NB4 (cell line): ENCODE measurements around the gene CD47.

ENCODE experiments used
- DNase-seq: peaks from one replicate; pipeline ENCODE4 v3.0.0; 2010; ENCODE audit warnings: low read depth
- H3K4me3 ChIP-seq: one replicate; pipeline ENCODE4 v1.5.1; 2011; ENCODE audit warnings: mild to moderate bottlenecking, low read depth, low read length, moderate library complexity
- MAX ChIP-seq: IDR thresholded peaks from 2 replicates; pipeline ENCODE4 v1.6.1; 2011; ENCODE audit warnings: low read depth, low read length
- MYC ChIP-seq: IDR thresholded peaks from 2 replicates; pipeline ENCODE4 v1.6.1; 2011; ENCODE audit warnings: low read depth, low read length
- POLR2A ChIP-seq: IDR thresholded peaks from 2 replicates; pipeline ENCODE4 v1.6.1; 2011; ENCODE audit warnings: mild to moderate bottlenecking; ENCODE audit not compliant: insufficient read length; ENCODE audit errors: extremely low read depth
- TF ChIP-seq, protein P1 (sequence below): IDR thresholded peaks from one replicate; pipeline ENCODE4 v1.5.1; 2012; ENCODE audit warnings: low read depth, low read length

Gene CD47

DNA sequence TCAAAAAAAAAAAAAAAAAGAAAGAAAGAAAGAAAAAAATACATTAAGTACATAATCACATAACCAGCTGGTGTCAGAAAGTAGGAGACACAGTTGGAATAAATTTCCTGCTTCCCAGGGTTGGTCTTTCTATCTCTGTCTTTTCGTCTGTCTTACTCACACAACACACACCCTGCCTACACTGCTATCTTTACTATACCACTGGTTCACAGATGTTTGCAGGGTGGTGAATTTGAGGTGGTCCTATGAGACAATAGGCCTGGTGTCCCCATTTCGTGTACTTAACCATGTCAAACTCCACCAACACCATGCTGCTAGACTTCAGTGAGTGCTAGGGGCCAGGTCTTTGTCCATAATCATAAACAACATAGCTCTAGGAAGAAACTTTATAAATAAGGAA lies 17.6 kb upstream of the CD47 start:
- H3K4me3 ChIP-seq, result no peak overlapping the region
- DNase-seq, result no peak
- TF ChIP-seq POLR2A (no peak), MAX (no peak), MYC (no peak)
- TF ChIP-seq, protein P1, sequence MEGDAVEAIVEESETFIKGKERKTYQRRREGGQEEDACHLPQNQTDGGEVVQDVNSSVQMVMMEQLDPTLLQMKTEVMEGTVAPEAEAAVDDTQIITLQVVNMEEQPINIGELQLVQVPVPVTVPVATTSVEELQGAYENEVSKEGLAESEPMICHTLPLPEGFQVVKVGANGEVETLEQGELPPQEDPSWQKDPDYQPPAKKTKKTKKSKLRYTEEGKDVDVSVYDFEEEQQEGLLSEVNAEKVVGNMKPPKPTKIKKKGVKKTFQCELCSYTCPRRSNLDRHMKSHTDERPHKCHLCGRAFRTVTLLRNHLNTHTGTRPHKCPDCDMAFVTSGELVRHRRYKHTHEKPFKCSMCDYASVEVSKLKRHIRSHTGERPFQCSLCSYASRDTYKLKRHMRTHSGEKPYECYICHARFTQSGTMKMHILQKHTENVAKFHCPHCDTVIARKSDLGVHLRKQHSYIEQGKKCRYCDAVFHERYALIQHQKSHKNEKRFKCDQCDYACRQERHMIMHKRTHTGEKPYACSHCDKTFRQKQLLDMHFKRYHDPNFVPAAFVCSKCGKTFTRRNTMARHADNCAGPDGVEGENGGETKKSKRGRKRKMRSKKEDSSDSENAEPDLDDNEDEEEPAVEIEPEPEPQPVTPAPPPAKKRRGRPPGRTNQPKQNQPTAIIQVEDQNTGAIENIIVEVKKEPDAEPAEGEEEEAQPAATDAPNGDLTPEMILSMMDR, result no peak

DNA sequence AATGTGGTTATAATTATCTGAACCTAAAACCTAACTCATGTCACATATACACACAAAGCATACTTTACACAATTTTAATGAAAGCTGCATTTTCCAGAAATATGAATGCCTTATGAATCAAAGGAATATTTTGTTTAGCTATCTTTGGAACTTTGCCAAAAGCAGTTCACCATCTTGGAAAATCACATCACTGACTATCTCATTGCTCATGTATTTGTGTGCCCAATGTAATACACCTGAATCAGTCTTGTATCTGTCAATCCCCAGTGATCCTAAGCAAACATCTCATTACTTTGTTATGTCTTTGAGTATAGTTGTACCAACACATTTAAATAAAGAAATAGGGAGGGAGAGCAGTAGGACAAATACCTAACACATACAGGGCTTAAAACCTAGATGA lies 15.6 kb upstream of the CD47 start:
- no peak overlapping the region for H3K4me3 ChIP-seq
- no peak for DNase-seq
- TF ChIP-seq, protein P1, result no peak
- TF ChIP-seq POLR2A (no peak), MYC (no peak), MAX (no peak)

DNA sequence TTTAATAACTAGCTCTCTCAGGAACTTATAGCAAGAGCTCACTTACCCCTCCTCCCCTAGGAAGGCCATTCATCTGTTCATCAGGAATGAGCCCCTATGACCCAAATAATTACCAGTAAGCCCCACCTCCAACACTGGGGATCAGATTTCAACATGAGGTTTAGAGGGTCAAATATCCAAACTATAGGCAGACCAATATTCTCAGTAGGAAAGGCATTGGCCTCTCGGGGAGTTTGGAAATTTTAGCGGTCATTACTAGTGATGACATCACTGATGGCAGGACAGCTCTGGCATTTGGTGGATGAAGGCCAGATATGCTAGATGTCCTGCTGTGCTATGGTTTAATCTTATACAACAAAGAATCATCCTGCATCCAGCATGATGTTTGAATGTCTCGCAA lies 15.2 kb upstream of the CD47 start:
- no peak for DNase-seq
- TF ChIP-seq MAX, result no peak
- TF ChIP-seq, protein P1, result no peak
- TF ChIP-seq POLR2A, result no peak
- TF ChIP-seq MYC, result no peak
- no peak overlapping the region for H3K4me3 ChIP-seq

GRCh38 chr3:108103886-108104797 lies 13.3 kb upstream of the CD47 start:
- TF ChIP-seq POLR2A (no peak), MYC (no peak), MAX (no peak)
- TF ChIP-seq, protein P1, result no peak
- DNase-seq, result no peak
- no peak overlapping the region for H3K4me3 ChIP-seq

- DNase-seq, result peak; percentile 65
- no peak overlapping the region for H3K4me3 ChIP-seq
- TF ChIP-seq MAX, result no peak
- no peak for TF ChIP-seq MYC
- TF ChIP-seq POLR2A, result no peak
- TF ChIP-seq, protein P1, result no peak
Measured at GRCh38 chr3:108103040-108103751, 12.4 kb upstream of the CD47 start.
